Kidney glomerular epithelial cell (primary cell): ENCODE data around the gene ARGLU1.

Experiments
- DNase-seq: peaks from one replicate; lab custom pipeline; 2025; lab: John Stamatoyannopoulos, UW

ARGLU1 gene

DNA sequence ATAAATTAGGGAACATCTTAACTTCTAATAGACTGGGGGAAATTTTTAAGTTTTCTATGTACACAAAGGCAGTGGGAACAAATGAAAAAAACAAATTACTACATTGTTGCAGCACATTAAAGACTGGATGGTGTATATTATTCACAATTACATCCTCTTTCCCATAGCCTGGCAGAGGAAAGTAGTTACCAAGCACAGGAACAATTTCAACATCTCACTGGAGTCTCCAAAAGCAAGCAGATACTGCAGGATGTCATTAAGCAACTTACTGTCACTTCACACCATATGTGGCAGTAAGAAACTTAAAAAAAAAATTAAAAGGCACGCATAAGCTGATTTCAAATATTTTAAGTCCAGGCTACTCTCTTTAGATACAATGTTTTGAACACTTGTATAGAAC, 26.1 kb downstream of the ARGLU1 start:
- no peak for DNase-seq

DNA sequence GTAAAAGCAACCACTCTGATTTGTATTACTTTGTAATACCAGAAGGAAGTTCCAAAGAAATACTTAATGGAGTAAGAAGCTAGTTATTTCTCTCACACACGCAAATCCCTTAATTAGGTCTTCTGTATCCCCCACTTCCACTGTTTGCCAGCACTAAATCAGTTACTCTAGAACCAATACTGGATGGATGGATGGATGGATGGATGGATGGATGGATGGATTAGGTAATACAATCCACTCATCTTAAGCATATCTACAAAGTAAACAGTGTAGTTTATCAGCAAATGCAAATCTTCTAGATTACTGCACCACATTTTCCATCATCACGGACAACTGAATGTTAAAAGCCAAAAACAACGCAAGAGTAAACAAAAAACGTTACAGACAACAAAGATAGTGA, 27.3 kb downstream of the ARGLU1 start:
- DNase-seq: no peak

DNA sequence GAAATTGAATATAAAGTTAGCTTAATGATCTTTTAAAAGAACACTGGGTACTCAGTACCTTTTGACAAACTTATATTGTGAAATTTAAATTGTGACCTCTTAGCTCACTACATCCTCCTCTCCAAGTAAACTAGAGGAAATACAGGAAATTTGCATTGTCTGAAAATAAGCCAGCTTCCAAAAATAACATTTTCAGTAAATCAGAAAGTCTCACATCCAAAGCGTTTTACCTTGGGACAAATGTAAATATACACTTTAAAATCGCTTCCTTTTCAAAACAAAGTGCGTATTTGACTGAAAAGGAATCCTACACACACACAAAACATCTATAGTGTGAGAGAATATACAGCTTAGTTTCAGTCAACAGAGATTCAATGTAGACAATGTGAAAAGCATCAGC, 30.4 kb downstream of the ARGLU1 start:
- DNase-seq: no peak

GRCh38 chr13:106536244-106537034, 31.5 kb downstream of the ARGLU1 start:
- peak; percentile 84 for DNase-seq

GRCh38 chr13:106535552-106536243, 32.2 kb downstream of the ARGLU1 start, which contains the start of gene EFNB2:
EFNB2 (minus strand) TSS chr13:106535662; CDS start chr13:106534964, 698 bp downstream.
- peak; percentile 75 for DNase-seq

GRCh38 chr13:106534639-106535551, 33.0 kb downstream of the ARGLU1 start:
- DNase-seq: peak; percentile 11

- DNase-seq: no peak
Observed at GRCh38 chr13:106533943-106534638, 33.8 kb downstream of the ARGLU1 start.

DNA sequence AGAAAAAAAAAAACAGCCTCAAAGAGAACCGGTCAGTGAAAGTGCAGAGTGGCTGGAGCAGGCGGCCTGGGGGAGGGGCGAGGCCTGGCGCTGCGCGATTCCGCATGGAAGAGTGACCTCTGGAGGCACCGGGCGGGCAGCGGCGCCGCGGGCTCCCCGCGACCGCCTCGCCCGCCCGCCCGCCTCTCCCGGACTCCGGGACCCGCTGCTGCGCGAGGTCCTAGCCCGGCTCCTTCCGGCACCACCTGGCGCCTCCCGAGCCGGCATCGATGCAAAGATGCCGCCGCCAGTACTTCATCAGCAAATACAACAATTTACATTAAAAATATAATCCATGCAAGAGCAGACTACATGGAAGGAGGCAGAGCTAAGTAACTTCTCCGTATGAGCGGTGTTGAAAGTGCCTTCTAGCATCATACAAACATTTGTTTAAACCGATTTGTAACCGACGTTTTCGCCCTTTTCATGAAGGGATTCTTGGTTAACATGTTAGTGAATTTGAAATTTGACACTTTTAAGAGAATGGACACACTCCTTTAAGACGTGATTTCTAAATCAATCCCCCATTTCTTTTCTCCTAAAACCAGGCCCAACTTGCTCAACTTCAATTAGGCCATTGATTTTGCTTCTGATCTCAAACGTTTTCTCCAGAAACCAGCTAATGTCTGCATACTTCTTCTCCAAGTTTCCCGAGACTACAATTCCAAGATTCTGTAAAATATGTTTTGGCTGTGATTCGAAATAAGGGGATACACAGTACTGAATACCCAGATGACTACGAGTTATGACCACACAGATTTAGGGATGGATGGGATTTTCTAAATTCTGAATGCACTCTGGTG, 34.6 kb downstream of the ARGLU1 start:
- DNase-seq: peak; percentile 77

DNA sequence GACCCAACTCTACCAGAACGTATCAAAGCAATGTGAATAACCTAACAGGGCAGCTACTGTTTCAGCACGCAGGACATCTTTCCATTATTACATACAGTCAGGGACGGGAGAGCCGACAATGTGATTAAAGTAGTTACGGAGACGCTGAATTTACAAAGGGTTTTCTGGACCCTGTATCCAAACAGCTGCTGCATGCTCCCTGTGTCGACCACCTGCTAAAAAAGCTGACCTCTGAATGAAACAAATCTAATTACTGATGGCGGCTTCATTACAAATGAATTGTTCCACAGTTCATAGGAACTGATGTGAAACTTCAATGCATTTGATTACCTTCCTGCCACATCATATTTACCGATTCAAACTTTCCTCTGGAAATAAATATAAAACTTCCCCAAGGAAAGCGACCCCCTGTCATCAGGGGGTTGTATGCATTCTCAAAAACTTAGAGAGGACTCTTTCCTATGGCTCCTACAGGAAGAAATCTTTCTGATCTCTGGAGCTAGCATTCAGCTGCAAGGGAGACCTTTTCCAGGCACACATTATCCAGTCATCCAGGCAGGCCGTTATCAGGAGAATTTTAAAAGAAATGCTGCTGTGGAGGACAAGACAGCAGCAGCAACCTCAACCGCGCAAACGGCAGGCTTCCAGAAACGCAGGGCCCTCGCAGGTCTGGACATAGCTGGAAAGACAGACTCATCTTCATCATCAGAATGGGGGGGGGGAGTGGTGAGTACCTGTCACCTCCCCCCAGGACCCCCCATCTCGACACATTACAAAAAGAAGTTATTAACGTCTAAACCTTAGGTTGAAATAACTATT, 35.6 kb downstream of the ARGLU1 start:
- peak; percentile 30 for DNase-seq

GRCh38 chr13:106530980-106531481, 36.9 kb downstream of the ARGLU1 start:
- peak; percentile 58 for DNase-seq

- peak; percentile 58 for DNase-seq
Observed at GRCh38 chr13:106530171-106530851, 37.6 kb downstream of the ARGLU1 start.

- no peak for DNase-seq
Observed at GRCh38 chr13:106529415-106530170, 38.3 kb downstream of the ARGLU1 start.

GRCh38 chr13:106528718-106529414, 39.1 kb downstream of the ARGLU1 start:
- DNase-seq: no peak

GRCh38 chr13:106527826-106528225, 40.1 kb downstream of the ARGLU1 start:
- DNase-seq: no peak

- DNase-seq: no peak
Observed at GRCh38 chr13:106527445-106527801, 40.5 kb downstream of the ARGLU1 start.

- no peak for DNase-seq
Observed at GRCh38 chr13:106526738-106527444, 41.0 kb downstream of the ARGLU1 start.

DNA sequence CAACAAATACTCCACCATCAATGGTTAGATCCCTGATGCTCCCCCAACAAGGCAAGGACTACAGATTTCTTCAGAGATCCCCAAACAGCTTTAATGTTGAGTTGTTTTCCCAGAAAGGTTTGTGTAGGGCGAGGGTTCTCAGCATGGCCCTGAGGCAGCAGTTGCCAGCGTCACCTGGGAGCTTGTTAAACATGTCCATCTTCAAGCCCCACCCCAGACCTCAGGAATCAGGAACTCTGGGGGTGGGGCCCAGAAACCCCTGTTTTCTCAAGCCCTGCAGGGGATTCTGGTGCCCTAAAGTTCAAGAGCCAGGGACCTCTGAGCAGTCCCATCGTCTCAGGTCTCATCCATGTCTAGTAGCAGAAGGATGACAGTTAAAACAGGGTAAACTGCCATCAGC, 42.1 kb downstream of the ARGLU1 start:
- no peak for DNase-seq
